ENCODE data around the gene ATRAID. TPM values are rescaled to one million over a fixed set of nuclear protein-coding genes. Genes with fewer than 3 reads are reported as not detected.

ATRAID gene
- total RNA-seq, 1 experiment from 2014 or later: 108 TPM

DNA sequence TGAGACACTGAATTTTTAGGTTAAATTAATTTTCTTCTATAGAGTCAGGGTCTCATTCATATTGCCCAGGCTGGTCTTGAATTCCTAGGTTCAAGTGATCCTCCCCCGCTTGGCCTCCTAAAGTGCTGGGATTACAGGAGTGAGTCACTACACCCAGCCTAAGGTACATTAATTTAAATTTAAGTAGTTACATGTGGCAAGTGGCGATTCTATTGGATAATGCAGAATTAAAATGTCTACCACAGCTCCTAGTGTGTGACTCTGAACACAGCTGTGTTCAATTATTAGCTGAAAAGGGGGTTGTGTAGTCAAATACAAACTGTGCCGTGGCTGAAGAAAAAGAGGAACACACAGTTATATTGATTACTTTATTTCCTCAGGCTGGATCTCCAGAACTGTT, 3.1 kb downstream of the ATRAID start:
- Mint-ChIP-seq H3K4me3 (no peak overlapping the region), H3K27ac (no peak overlapping the region; a peak in 1 of 7 replicates), H3K27me3 (ENCODE audit: low read depth) (no peaks in the 10 kb centered on the region), H3K36me3 (ENCODE audit: insufficient read depth in 1 of 3, low read depth in 3 of 3) (peaks cover 26 to 47% (median 46%) of the 10 kb centered on the region in 3 experiments), H3K4me1 (peaks cover 31 to 38% of the 10 kb centered on the region in 2 experiments), H3K9me3 (peaks cover 0 to 1% of the 10 kb centered on the region in 2 experiments; a peak in 1 of 5 replicates)
- Histone ChIP-seq H3K56ac (ENCODE audit: insufficient read length, low read depth, low read length) (no peak overlapping the region), H2BK15ac (ENCODE audit: low read depth, low read length) (no peak overlapping the region), H4K20me1 (ENCODE audit: control insufficient read depth, insufficient read depth, insufficient read length) (no peaks in the 10 kb centered on the region), H2BK20ac (ENCODE audit: low read depth, low read length, poor library complexity, severe bottlenecking) (no peak overlapping the region), H4K5ac (ENCODE audit: insufficient read length, low read depth, low read length) (no peak overlapping the region), H3K23me2 (ENCODE audit: insufficient read length, low read depth, low read length, poor library complexity, severe bottlenecking) (peaks cover 19% of the 10 kb centered on the region), H3K4me1 (ENCODE audit: insufficient read depth, low read length) (peaks cover 4% of the 10 kb centered on the region; the same call in 1 of the 2 replicates), H4K8ac (replicated peaks; ENCODE audit: insufficient read length, low read depth, low read length) (no peak overlapping the region), H2BK120ac (ENCODE audit: low read depth, low read length, poor library complexity, severe bottlenecking) (no peak overlapping the region), H2BK5ac (ENCODE audit: insufficient read length, low read length) (no peak overlapping the region), H3T11ph (ENCODE audit: low read length) (no peak overlapping the region), H2AK5ac (ENCODE audit: insufficient read length, low read length) (no peak overlapping the region), H3K79me1 (ENCODE audit: insufficient read depth, low read depth, low read length, poor library complexity, severe bottlenecking) (no peaks in the 10 kb centered on the region), H3K27me3 (ENCODE audit: insufficient read depth, low read length) (no peaks in the 10 kb centered on the region), H3K9me3 (ENCODE audit: control insufficient read depth, low read depth, low read length) (no peaks in the 10 kb centered on the region), H2AFZ (ENCODE audit: low read length) (no peak overlapping the region), H3K27ac (ENCODE audit: insufficient read length, low read depth, low read length) (no peak overlapping the region), H3K9ac (ENCODE audit: extremely low read depth, insufficient read length, low read length) (no peak overlapping the region), H3K14ac (ENCODE audit: insufficient read depth, low read length) (no peak overlapping the region), H4K91ac (ENCODE audit: insufficient read length, low read depth, low read length) (no peak overlapping the region), H3K4me2 (ENCODE audit: insufficient read depth, insufficient read length, low read length) (no peak overlapping the region), H3K4ac (ENCODE audit: low read depth, low read length) (no peak overlapping the region), H2BK12ac (ENCODE audit: insufficient read length, low read depth, low read length) (no peak overlapping the region), H3K18ac (ENCODE audit: insufficient read length, low read depth, low read length) (no peak overlapping the region), H3K23ac (ENCODE audit: insufficient read length, low read depth, low read length) (no peak overlapping the region), H3K79me2 (ENCODE audit: insufficient read depth, low read length) (peaks cover 10% of the 10 kb centered on the region; the same call in 1 of the 2 replicates)
- DNase-seq: no peak
- TF ChIP-seq, protein P1, sequence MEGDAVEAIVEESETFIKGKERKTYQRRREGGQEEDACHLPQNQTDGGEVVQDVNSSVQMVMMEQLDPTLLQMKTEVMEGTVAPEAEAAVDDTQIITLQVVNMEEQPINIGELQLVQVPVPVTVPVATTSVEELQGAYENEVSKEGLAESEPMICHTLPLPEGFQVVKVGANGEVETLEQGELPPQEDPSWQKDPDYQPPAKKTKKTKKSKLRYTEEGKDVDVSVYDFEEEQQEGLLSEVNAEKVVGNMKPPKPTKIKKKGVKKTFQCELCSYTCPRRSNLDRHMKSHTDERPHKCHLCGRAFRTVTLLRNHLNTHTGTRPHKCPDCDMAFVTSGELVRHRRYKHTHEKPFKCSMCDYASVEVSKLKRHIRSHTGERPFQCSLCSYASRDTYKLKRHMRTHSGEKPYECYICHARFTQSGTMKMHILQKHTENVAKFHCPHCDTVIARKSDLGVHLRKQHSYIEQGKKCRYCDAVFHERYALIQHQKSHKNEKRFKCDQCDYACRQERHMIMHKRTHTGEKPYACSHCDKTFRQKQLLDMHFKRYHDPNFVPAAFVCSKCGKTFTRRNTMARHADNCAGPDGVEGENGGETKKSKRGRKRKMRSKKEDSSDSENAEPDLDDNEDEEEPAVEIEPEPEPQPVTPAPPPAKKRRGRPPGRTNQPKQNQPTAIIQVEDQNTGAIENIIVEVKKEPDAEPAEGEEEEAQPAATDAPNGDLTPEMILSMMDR (conservative IDR thresholded peaks at IDR 0.05): no peak
- no CpG with 5 or more reads among the region's 3 CpGs for WGBS (ENCODE audit: extremely low coverage, insufficient read length, low lambda C conversion rate)
